ENCODE results near the gene SLITRK6.
"Not testable (repeated sequence)": the region's sequence is repeated elsewhere in the genome, so short reads cannot be mapped to it uniquely, and the experiment has no call there.

SLITRK6 gene

DNA sequence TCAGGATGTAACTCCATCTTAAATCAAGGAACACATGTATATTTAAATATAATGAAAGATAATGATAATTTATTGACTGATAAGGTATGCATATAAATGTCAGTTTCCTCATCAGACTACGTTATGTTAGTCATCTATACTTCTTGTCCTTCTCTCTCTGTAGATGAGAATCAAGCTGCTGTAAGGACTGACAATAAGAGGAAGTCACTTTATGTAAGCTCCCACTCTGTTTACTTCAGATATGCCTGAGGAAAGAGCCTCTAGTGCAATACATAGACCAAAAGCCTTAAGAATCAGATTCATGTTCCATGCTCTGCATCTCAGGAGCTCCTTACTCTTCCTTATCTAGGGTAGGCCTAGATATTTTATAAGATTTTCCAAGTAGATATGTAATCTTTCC, 9.6 kb upstream of the SLITRK6 start:
- no peak overlapping the region for H3K27ac ChIP-seq (ENCODE audit: low read depth, low read length, severe bottlenecking)
- no peaks in the 10 kb centered on the region for H3K36me3 ChIP-seq (ENCODE audit: control insufficient read depth, insufficient read depth, low read length)
- WGBS, 2 experiments (ENCODE audit: insufficient coverage in 2 of 2), result 100% methylated on average over 1 of the region's 1 CpG; no CpG with 5 or more reads in 1 of the 2 experiments
- H3K9me3 ChIP-seq (ENCODE audit: control insufficient read depth, low read length), result no peaks in the 10 kb centered on the region
- H3K4me3 ChIP-seq (ENCODE audit: extremely low read depth, insufficient read depth, low read length, poor library complexity, severe bottlenecking), result no peak overlapping the region
- no peaks in the 10 kb centered on the region for H3K4me1 ChIP-seq (ENCODE audit: control insufficient read depth, insufficient read depth, low read length, poor library complexity, severe bottlenecking)

DNA sequence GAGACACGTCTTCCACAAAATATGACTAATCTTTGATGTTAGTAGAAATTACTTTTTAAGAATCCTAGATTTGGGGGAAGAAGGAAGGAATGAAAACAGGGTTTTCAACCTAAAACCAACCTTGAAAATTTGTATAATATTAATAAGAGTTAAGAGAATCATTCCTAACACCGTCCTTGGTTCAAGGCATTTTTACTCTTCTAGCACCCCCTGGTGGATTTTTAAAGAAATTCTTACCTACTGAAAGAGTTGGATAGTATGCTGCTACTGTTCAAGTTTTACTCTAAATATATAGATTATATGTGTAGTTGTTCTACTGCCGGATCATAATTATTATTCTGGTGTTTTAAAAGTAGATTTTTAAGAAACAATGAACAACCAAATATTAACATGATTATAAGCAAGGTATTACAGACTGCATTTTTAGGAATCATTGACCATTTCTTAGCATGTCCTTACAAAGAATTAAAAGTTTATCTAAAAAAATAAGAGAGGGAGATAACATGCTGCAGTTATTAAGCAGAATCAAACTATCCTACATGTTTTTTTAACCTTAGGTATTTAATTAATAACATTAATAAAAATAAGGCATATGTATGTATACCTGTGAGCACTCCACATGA, 7.4 kb upstream of the SLITRK6 start:
- Histone ChIP-seq H3K27ac (ENCODE audit: low read depth, low read length, severe bottlenecking) (no peak overlapping the region), H3K9me3 (ENCODE audit: control insufficient read depth, low read length) (no peaks in the 10 kb centered on the region), H3K36me3 (ENCODE audit: control insufficient read depth, insufficient read depth, low read length) (no peaks in the 10 kb centered on the region), H3K4me1 (ENCODE audit: control insufficient read depth, insufficient read depth, low read length, poor library complexity, severe bottlenecking) (no peaks in the 10 kb centered on the region), H3K4me3 (ENCODE audit: extremely low read depth, insufficient read depth, low read length, poor library complexity, severe bottlenecking) (no peak overlapping the region)
- no CpG with 5 or more reads among the region's 3 CpGs for WGBS, 2 experiments (ENCODE audit: insufficient coverage in 2 of 2)

- no peak overlapping the region for H3K27ac ChIP-seq (ENCODE audit: low read depth, low read length, severe bottlenecking)
- peak overlapping the region; percentile 35 for H3K4me3 ChIP-seq (ENCODE audit: extremely low read depth, insufficient read depth, low read length, poor library complexity, severe bottlenecking)
- H3K36me3 ChIP-seq (ENCODE audit: control insufficient read depth, insufficient read depth, low read length), result no peaks in the 10 kb centered on the region
- H3K9me3 ChIP-seq (ENCODE audit: control insufficient read depth, low read length), result no peaks in the 10 kb centered on the region
- H3K4me1 ChIP-seq (ENCODE audit: control insufficient read depth, insufficient read depth, low read length, poor library complexity, severe bottlenecking), result no peaks in the 10 kb centered on the region
- WGBS, 2 experiments (ENCODE audit: insufficient coverage in 2 of 2), result 50% methylated on average over 1 of the region's 3 CpGs; no CpG with 5 or more reads in 1 of the 2 experiments
Measured at GRCh38 chr13:85798556-85798955, 663 bp downstream of the SLITRK6 start.

DNA sequence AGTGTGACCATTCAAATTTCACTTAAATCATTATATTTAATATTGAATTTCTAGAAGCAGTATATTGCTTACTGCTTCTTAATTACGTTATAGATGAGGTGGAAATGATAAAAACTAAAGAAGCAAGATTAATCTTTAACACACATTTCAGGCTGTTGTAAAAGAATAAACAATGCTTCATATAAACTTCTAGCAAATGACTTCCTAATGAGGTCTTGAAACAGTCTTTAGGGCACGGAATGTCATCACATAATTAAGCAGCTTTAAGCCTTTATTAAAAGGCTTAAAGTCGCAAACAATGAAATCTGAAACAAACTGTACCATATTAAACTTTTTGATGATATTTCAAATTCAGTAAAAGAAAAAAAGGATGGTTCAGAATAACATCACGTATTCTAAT, 1.9 kb downstream of the SLITRK6 start:
- no peaks in the 10 kb centered on the region for H3K4me1 ChIP-seq (ENCODE audit: control insufficient read depth, insufficient read depth, low read length, poor library complexity, severe bottlenecking)
- no peaks in the 10 kb centered on the region for H3K9me3 ChIP-seq (ENCODE audit: control insufficient read depth, low read length)
- H3K4me3 ChIP-seq (ENCODE audit: extremely low read depth, insufficient read depth, low read length, poor library complexity, severe bottlenecking), result peak overlapping the region; percentile 35
- no peak overlapping the region for H3K27ac ChIP-seq (ENCODE audit: low read depth, low read length, severe bottlenecking)
- H3K36me3 ChIP-seq (ENCODE audit: control insufficient read depth, insufficient read depth, low read length), result no peaks in the 10 kb centered on the region
- WGBS, 2 experiments (ENCODE audit: insufficient coverage in 2 of 2), result 100% methylated on average over 1 of the region's 4 CpGs; no CpG with 5 or more reads in 1 of the 2 experiments

DNA sequence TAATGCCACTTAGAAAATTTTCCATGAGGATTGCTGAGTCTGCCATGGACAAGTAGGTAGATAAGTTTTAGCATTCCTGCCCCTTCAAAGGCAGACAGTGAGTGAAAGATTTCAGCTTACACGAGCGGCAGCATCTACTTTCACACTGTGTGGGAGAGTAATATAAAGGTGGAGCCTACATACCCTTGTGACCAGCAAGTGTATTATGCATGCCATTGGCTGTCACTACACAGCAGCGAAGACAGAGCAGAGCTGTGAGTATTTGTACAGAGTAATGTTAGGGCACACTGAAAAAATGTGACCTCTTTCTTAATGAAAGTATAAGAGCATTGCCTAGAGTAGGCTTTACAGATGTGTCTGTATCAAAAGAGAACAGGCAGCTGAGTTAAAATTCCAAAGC, 14.0 kb downstream of the SLITRK6 start:
- Histone ChIP-seq H3K36me3 (ENCODE audit: control insufficient read depth, insufficient read depth, low read length) (no peaks in the 10 kb centered on the region), H3K4me1 (ENCODE audit: control insufficient read depth, insufficient read depth, low read length, poor library complexity, severe bottlenecking) (no peaks in the 10 kb centered on the region), H3K4me3 (ENCODE audit: extremely low read depth, insufficient read depth, low read length, poor library complexity, severe bottlenecking) (no peak overlapping the region), H3K27ac (ENCODE audit: low read depth, low read length, severe bottlenecking) (no peak overlapping the region), H3K9me3 (ENCODE audit: control insufficient read depth, low read length) (no peaks in the 10 kb centered on the region)
- 85 to 100% methylated on average over 2 to 3 of the region's 3 CpGs for WGBS, 2 experiments (ENCODE audit: insufficient coverage in 2 of 2)

DNA sequence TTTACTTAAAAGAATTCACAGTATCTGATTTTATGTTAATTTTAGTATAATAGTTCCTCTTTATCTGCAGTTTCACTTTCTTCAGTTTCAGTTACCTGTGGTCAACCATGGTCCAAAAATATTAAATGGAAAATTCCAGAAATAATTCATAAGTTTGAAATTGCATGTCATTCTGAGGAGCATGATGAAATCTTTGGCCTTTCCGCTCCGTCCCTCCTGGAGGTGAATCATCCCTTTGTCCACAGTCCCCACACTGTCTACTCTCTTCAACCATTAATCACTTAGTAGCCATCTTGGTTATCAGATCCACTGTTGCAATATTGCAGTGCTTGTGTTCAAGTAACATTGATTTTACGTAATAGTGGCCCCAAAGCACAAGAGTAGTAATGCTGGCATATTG, 26.9 kb downstream of the SLITRK6 start:
- H3K4me3 ChIP-seq (ENCODE audit: extremely low read depth, insufficient read depth, low read length, poor library complexity, severe bottlenecking), result no peak overlapping the region
- 100% methylated on average over 2 of the region's 3 CpGs; no CpG with 5 or more reads in 1 of the 2 experiments for WGBS, 2 experiments (ENCODE audit: insufficient coverage in 2 of 2)
- no peaks in the 10 kb centered on the region for H3K9me3 ChIP-seq (ENCODE audit: control insufficient read depth, low read length)

GRCh38 chr13:85771856-85772255, 27.4 kb downstream of the SLITRK6 start:
- Histone ChIP-seq H3K9me3 (ENCODE audit: control insufficient read depth, low read length) (no peaks in the 10 kb centered on the region), H3K36me3 (ENCODE audit: control insufficient read depth, insufficient read depth, low read length) (no peaks in the 10 kb centered on the region), H3K4me3 (ENCODE audit: extremely low read depth, insufficient read depth, low read length, poor library complexity, severe bottlenecking) (no peak overlapping the region), H3K27ac (ENCODE audit: low read depth, low read length, severe bottlenecking) (no peak overlapping the region), H3K4me1 (ENCODE audit: control insufficient read depth, insufficient read depth, low read length, poor library complexity, severe bottlenecking) (no peaks in the 10 kb centered on the region)
- WGBS, 2 experiments (ENCODE audit: insufficient coverage in 2 of 2), result 88% methylated on average over 1 of the region's 1 CpG; no CpG with 5 or more reads in 1 of the 2 experiments

More for the DNA sequence above, 26.9 kb downstream of the SLITRK6 start:
- Histone ChIP-seq H3K27ac (ENCODE audit: low read depth, low read length, severe bottlenecking) (no peak overlapping the region), H3K36me3 (ENCODE audit: control insufficient read depth, insufficient read depth, low read length) (no peaks in the 10 kb centered on the region), H3K4me1 (ENCODE audit: control insufficient read depth, insufficient read depth, low read length, poor library complexity, severe bottlenecking) (no peaks in the 10 kb centered on the region)

DNA sequence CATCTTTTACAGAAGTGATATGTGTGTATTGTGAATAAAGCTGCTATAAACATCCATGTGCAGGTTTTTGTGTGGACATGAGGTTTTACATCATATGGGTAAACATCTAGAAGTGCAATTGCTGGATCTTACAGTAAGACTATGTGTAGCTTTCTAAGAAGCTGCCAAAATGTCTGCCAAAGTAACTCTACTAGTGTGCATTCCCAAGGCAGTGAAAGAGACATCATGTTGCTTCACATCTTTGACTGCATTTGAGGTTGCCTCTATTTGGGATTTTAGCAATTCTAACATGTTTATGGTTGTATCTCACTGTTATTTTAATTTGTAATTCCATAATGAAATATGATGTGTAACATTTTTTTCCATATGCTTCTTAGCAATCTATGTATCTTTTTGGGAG, 30.3 kb downstream of the SLITRK6 start:
- Histone ChIP-seq H3K4me3 (ENCODE audit: extremely low read depth, insufficient read depth, low read length, poor library complexity, severe bottlenecking) (no peak overlapping the region), H3K9me3 (ENCODE audit: control insufficient read depth, low read length) (no peaks in the 10 kb centered on the region), H3K4me1 (ENCODE audit: control insufficient read depth, insufficient read depth, low read length, poor library complexity, severe bottlenecking) (no peaks in the 10 kb centered on the region), H3K27ac (ENCODE audit: low read depth, low read length, severe bottlenecking) (no peak overlapping the region), H3K36me3 (ENCODE audit: control insufficient read depth, insufficient read depth, low read length) (no peaks in the 10 kb centered on the region)

- WGBS, 2 experiments (ENCODE audit: insufficient coverage in 2 of 2), result no CpG with 5 or more reads among the region's 2 CpGs
- Histone ChIP-seq H3K27ac (ENCODE audit: low read depth, low read length, severe bottlenecking) (no peak overlapping the region), H3K4me3 (ENCODE audit: extremely low read depth, insufficient read depth, low read length, poor library complexity, severe bottlenecking) (no peak overlapping the region), H3K4me1 (ENCODE audit: control insufficient read depth, insufficient read depth, low read length, poor library complexity, severe bottlenecking) (no peaks in the 10 kb centered on the region), H3K36me3 (ENCODE audit: control insufficient read depth, insufficient read depth, low read length) (no peaks in the 10 kb centered on the region), H3K9me3 (ENCODE audit: control insufficient read depth, low read length) (no peaks in the 10 kb centered on the region)
Measured at GRCh38 chr13:85755123-85755522, 44.1 kb downstream of the SLITRK6 start.

DNA sequence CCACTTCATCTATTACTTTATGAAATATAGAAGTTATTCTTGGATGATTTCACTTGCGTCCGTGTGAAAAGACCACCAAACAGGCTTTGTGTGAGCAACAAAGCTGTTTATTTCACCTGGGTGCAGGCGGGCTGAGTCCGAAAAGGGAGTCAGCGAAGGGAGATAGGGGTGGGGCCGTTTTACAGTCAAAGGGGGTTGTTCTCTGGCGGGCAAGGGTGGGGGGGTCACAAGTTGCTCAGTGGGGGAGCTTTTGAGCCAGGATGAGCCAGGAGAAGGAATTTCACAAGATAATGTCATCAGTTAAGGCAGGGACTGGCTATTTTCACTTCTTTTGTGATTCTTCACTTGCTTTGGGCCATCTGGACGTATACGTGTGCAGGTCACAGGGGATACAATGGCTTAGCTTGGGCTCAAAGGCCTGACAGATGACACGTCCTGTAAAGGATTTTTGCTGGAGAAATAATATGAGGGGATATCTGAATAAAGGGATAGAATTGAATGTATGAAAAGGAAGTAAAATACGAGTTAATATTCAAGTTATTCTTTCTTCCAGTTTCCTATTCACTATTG, 55.9 kb downstream of the SLITRK6 start:
- H3K36me3 ChIP-seq (ENCODE audit: control insufficient read depth, insufficient read depth, low read length); H3K9me3 ChIP-seq (ENCODE audit: control insufficient read depth, low read length); H3K27ac ChIP-seq (ENCODE audit: low read depth, low read length, severe bottlenecking); H3K4me3 ChIP-seq (ENCODE audit: extremely low read depth, insufficient read depth, low read length, poor library complexity, severe bottlenecking); H3K4me1 ChIP-seq (ENCODE audit: control insufficient read depth, insufficient read depth, low read length, poor library complexity, severe bottlenecking): not testable (repeated sequence)
- 31 to 40% methylated on average over 3 of the region's 11 CpGs for WGBS, 2 experiments (ENCODE audit: insufficient coverage in 2 of 2)
